Colon (tissue), 2 donors: ENCODE results near the gene SORBS1.

Experiments
- FAIRE-seq: peaks from 2 replicates; lab custom pipeline; 2012; peaks lifted over from hg19 to GRCh38; lab: Jason Lieb, UNC
- donor health status: control.
- donor health status: control.

Gene SORBS1

GRCh38 chr10:95435548-95436279 is 125.5 kb downstream of the SORBS1 start:
- FAIRE-seq, result no peak

DNA sequence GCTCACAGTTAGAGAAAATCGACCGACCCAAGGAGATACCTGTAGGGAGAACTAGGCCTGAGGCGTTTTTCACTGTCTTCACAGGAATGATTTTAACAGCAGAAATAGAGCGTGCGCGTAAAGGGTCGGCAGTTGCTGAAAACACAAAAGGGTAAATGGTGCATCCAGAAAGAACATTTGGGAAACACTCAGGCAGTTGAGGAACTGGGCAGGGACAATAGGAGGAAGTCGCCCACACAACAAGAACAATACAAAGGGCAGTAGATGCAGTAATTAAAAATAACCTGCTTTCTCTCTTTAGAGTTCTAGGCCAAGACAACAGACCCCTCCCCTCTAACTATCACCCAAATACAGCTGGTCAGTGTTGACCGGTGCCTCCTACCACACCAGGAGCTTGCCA is 126.6 kb downstream of the SORBS1 start:
- FAIRE-seq, result no peak

DNA sequence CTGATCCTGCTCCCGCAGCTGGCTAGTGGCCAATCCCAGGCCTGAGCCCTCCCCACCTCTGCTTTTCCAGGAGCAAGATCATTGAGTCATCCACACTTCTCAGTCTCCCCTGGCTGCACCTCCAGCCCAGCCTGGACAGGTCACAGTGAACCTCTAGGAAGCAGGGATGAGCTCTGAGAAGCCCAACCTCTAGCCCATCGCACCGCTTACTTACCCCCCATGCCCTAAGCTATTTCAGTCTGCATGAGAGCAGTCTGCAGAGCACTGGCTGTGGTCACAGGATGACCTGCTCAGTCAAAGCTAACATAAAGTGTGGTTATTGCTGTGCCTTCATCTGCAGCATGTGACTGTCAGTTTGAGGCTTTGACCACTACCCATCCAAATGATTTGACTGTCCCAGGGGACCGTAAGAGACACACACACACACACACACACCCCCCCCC is 129.2 kb downstream of the SORBS1 start:
- FAIRE-seq, result no peak

- FAIRE-seq, result no peak
Observed at GRCh38 chr10:95430231-95430951, 130.8 kb downstream of the SORBS1 start.

GRCh38 chr10:95429639-95430038 is 131.5 kb downstream of the SORBS1 start:
- no peak for FAIRE-seq

DNA sequence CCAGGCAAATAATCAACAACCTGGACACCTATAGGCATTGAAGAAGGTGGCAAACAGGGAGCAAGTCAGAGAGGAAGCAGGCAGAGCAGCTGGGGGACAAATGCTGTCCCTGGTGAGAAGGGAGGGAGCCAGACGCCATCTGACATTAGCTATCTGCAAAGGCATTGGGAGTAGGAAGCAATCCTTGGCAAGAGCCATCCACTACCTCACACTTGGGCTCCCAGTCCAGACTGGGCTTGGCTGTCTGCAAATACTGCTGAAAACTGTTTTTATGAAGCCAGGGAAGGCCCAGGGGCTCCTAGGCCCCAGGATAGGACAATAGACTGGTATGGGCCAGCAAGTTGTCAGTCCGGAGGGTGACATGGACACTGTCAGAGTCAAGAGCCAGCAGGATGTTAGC is 132.5 kb downstream of the SORBS1 start:
- FAIRE-seq, result no peak

- no peak for FAIRE-seq
Observed at GRCh38 chr10:95426482-95426881, 134.7 kb downstream of the SORBS1 start.

DNA sequence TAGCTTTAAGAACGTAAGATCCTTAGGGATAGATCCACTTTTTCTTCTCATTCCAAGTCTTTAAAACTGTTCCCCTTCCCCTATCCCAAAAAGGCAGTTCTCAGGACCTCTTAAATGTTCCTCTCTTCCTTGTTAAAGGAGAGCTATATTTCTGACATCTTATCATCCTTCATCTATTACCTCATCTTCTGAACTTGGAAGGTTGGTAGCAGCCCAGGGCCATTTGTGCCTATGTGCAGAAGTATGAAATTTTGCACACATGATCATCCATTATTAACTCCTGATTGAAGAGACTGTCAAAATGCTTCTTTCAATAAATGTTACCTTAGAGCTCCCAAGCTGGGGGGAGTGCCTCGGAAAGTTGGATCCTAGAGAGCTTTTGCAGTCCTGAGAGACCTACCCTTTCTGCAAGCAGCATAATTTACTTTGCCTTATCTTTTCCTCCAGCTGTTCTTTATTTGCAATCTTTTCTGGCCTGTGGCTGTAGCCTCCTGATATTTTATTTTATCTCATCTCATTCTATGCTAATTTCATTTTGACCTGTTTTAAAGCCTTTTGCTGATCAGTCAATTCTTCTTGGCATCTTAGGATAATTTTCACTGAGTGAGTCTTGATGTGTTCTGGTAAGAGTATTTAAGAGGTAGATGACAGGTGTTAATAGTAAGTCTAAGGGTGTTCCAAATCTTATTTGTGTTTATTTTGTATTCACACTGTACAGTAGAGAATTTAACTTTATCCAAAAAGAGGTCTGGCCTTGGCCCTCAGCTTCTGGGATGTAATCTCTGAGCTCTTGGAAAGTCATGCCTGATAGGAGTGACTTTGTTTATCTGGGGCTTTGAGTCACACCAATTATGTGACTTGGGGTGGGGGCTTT is 135.3 kb downstream of the SORBS1 start:
- no peak for FAIRE-seq

GRCh38 chr10:95423164-95424005 is 137.8 kb downstream of the SORBS1 start:
- no peak for FAIRE-seq

DNA sequence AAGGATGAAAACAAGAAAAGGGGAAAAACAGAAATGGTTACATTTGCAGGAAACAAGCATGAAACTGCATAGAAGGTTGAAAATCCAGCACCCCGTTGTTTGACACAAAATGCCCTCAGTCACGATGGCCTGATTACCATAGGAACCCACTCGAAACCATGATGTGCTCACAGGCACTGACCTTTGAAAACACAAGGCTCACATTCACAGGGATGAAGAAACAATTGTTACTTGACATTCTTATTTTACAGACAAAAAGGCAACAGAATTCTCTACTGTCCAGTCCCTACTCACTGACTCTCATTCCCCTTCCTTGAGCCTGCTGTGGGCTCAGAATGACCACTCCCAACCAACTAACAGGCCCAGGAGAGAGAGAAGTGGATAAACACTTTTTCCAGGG is 138.9 kb downstream of the SORBS1 start:
- no peak for FAIRE-seq

GRCh38 chr10:95421782-95422181 is 139.4 kb downstream of the SORBS1 start:
- no peak for FAIRE-seq

GRCh38 chr10:95419399-95419798 is 141.8 kb downstream of the SORBS1 start:
- FAIRE-seq, result no peak

DNA sequence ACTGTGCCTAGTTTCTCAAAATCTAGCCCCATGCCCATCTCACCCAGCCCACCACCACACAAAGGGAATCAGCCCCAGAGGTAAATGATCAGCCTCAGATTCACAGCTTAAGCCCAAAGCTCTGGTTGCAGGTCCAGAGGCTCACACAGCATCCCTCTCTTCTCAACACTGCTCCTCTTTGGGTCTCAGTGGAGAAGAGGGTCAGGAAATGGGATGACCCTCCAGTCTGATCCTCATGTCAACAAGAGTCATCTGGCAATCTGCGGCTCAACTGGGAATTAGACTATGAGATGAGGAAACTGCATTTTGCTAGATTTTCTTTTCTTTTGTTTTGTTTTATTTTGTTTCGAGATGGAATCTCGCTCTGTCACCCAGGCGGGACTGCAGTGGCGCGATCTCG is 144.2 kb downstream of the SORBS1 start:
- no peak for FAIRE-seq

GRCh38 chr10:95416270-95416669 is 144.9 kb downstream of the SORBS1 start:
- FAIRE-seq, result no peak

DNA sequence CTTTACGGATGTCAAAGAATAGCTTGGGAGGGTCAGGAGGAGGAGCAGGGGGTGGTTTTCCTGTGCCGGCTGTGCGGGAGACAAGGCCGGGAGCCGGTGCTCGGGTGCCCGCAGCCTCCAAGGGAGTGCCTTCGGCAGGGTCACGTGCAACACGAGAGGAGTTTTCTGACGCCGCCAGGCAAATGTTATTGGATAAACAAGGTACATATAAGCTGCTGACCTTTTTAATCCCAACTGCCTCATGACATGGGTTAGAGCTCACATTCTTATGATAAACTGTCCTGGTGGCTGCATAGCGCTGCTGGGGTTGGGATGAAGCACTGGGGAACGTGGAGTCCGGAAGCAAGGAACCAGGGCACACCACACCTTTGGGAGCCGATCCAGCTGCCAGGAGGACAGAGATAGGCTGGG is 145.5 kb downstream of the SORBS1 start:
- no peak for FAIRE-seq

DNA sequence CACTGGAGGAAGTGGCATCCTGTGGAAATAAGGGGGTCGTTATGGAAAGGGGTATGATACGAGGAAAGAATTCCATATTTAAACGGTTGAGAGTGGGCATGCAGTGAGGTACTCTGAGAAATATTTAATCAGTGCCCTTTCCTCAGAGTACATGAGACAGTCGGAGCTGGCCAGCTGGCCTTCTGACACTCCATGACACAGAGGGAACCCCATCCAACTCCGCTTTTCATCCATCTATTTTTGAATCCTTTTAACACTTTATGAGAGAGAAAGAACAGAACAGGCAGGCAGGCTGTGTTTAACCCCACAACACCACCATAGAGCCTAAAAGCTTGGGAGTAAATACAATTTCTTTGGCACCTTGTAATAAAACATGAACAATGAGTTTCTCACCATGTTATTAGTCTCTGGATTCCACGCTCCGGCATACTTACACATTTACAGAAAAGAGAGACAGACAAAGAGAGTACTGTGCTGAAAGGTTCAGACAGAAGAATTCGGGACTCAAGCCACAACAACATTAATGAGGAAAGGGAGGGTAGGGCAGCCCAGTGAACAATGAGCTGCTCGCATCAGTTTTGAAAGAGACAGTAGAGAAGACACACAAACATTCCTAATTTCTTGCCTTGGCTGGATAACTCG is 146.2 kb downstream of the SORBS1 start:
- FAIRE-seq, result no peak

- FAIRE-seq, result no peak
Observed at GRCh38 chr10:95414016-95414830, 146.9 kb downstream of the SORBS1 start.

DNA sequence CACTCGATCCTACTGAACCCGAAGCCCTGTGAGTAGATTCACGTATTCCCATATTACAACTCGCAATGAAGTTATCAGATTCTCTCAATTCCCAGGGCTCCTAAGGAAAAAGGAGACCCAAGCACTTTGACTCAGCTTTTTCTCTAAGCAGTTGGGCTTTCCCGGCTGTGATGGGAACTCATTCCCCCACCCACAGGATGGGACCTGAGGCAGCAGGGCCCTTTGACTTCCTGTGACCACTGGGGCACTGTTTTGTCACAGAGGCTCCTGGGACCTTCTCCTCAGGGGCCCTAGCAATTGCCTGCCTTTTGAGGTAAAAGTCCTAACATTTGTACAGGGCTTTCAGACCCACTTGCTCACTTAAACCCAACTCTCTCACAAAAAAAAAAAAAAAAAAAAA is 147.6 kb downstream of the SORBS1 start:
- no peak for FAIRE-seq

- FAIRE-seq, result no peak
Observed at GRCh38 chr10:95411635-95412034, 149.5 kb downstream of the SORBS1 start.
